Stimulated activated naive CD8-positive, alpha-beta T cell treated with anti-CD3 and anti-CD28 coated beads, Interleukin-15, Interleukin-2, amounts not matched to agents 100 ng/mL and 50 ng/mL, for 24 hours (primary cell): ENCODE data around the gene ARPP21.

ENCODE experiments used
- H3K27ac Mint-ChIP-seq: one replicate; pipeline ENCODE4 v1.8.0; 2021; ENCODE audit warnings: mild to moderate bottlenecking, mixed read lengths
- H3K27me3 Mint-ChIP-seq: one replicate; pipeline ENCODE4 v1.8.0; 2021; ENCODE audit warnings: mixed read lengths
- H3K36me3 Mint-ChIP-seq: one replicate; pipeline ENCODE4 v1.8.0; 2021; ENCODE audit warnings: low read depth, mixed read lengths
- H3K4me1 Mint-ChIP-seq: one replicate; pipeline ENCODE4 v1.8.0; 2021; ENCODE audit warnings: low read depth, mixed read lengths
- H3K4me3 Mint-ChIP-seq: one replicate; pipeline ENCODE4 v1.8.0; 2021; ENCODE audit warnings: mild to moderate bottlenecking, mixed read lengths
- H3K9me3 Mint-ChIP-seq: one replicate; pipeline ENCODE4 v1.8.0; 2021; ENCODE audit warnings: mixed read lengths

The ARPP21 gene

DNA sequence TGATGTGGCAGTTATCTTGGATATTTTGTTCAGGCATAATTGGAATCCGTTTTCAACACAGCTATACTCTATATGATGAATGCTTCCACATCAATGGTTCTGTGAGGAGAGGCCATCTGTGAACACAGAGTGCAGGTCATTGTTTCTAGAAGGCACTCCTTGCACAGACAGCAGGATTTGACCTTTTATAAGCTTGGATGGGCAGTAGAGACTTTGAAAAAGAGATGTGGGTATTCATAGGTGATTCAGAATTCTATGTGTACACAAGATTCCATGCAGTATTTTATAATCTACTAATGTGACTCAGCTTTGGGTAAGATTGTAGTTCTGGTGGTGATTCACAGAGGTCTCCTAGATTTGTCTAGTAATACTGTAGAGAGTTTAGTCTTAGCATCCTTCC, 12.5 kb downstream of the ARPP21 start:
- H3K4me3 Mint-ChIP-seq = no peak overlapping the region
- H3K27ac Mint-ChIP-seq = no peak overlapping the region
- H3K9me3 Mint-ChIP-seq = no peaks in the 10 kb centered on the region
- H3K27me3 Mint-ChIP-seq = peaks cover 5% of the 10 kb centered on the region
- H3K36me3 Mint-ChIP-seq = no peaks in the 10 kb centered on the region
- H3K4me1 Mint-ChIP-seq = no peaks in the 10 kb centered on the region

DNA sequence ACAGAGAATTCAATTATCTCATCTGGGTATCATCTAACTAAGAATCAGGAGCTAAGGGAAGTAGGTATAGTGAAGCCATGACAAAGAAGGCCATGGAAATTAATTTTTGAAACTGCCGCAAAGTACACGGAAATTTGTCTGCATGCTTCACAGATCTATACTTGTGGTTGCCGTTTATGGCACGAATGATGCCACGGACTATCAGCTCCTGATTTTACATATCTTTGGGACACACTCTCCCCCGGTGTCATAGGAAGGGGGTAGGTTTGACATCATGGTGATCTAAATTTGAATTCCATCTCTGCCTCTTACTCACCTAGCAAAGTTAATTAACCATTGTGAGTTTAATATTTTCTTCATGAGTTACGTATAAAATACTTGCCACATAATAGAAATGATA, 14.0 kb downstream of the ARPP21 start:
- no peaks in the 10 kb centered on the region for H3K4me1 Mint-ChIP-seq
- peaks cover 5% of the 10 kb centered on the region for H3K27me3 Mint-ChIP-seq
- H3K36me3 Mint-ChIP-seq = no peaks in the 10 kb centered on the region
- H3K4me3 Mint-ChIP-seq = no peak overlapping the region
- H3K27ac Mint-ChIP-seq = no peak overlapping the region
- no peaks in the 10 kb centered on the region for H3K9me3 Mint-ChIP-seq

DNA sequence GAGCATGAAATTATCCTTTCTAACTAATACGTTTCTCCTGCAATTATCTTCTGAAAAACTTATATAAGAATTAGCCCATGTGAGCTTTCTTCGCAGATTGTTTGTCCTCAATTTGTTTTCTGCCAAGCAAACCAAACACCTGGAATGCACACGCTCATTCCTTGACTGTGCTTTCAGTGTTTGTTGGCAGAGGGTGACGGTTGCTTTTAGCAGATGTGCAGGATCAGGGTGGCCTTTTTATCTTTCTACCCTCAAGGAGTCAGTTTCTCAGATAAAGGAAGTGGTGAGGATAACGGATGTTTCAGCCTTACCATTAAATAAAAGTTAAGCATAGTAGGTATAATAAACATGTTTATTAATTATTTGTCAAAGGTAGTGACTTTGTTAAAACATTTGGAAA, 15.2 kb downstream of the ARPP21 start:
- Mint-ChIP-seq H3K4me1 (no peaks in the 10 kb centered on the region), H3K4me3 (no peak overlapping the region), H3K27me3 (peaks cover 3% of the 10 kb centered on the region), H3K27ac (no peak overlapping the region), H3K9me3 (no peaks in the 10 kb centered on the region), H3K36me3 (no peaks in the 10 kb centered on the region)

DNA sequence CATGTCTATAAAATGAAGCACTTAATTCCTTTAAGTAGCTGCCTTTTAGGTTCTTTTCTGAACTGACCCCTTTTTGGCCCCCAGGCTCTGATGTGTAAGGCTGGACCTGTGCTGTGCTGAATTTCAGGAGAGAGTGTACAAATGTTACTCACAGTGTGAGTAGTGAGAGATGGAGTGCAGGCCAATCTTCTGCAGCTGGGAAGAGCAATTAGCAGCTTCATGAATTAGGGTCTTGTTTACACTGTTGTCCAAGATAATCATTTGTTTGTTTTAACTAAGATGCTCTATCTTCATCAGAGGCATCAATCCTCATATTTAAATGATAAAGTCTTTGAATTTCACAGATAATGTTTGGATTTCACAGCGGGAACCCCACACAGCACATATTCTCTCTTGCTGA, 19.4 kb downstream of the ARPP21 start:
- Mint-ChIP-seq H3K36me3 (no peaks in the 10 kb centered on the region), H3K4me3 (no peak overlapping the region), H3K4me1 (no peaks in the 10 kb centered on the region), H3K9me3 (no peaks in the 10 kb centered on the region), H3K27ac (no peak overlapping the region), H3K27me3 (peaks cover 3% of the 10 kb centered on the region)

DNA sequence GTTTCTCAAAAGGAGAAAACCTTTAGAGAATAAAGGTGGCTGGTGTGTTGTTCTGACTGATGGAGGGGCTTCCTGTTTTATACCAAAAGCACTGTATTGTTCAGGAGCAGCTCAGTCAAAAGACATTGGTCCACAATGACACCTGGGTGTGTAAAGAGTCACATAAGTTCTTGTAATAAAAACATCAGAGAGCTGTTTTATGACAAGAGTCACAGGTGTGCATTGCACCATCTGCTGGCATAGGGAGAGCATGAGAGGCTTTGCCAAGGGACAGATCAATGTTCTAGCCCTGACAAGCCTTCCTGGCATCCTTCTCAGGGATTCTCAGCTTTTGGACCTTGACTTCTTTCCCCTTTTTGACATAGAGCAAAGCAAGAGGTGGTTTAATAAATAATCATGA, 20.4 kb downstream of the ARPP21 start:
- Mint-ChIP-seq H3K36me3 (no peaks in the 10 kb centered on the region), H3K4me3 (no peak overlapping the region), H3K9me3 (no peaks in the 10 kb centered on the region), H3K27me3 (peaks cover 3% of the 10 kb centered on the region), H3K27ac (no peak overlapping the region), H3K4me1 (peaks cover under 1% of the 10 kb centered on the region)

DNA sequence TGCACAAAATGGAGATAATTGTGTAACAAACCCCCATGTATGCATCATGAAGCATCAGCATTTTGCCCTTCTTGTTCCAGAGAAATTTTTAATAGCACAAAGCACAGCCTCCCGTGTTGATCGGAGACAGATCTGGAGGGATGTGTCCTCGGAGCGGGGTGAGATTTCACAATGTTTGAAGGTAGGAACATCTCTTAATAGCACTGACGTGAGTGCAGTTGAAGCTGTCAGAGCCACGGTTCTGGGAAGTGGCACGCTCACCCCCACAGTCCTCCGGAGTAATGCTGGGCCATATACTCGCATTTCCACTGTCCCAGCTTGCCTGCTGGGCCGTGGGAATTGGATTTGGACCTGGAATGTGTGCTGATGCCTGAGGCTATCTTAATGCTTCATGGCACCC, 24.1 kb downstream of the ARPP21 start:
- Mint-ChIP-seq H3K27me3 (peaks cover 3% of the 10 kb centered on the region), H3K4me3 (no peak overlapping the region), H3K36me3 (no peaks in the 10 kb centered on the region), H3K9me3 (no peaks in the 10 kb centered on the region), H3K27ac (no peak overlapping the region), H3K4me1 (peaks cover 3% of the 10 kb centered on the region)

DNA sequence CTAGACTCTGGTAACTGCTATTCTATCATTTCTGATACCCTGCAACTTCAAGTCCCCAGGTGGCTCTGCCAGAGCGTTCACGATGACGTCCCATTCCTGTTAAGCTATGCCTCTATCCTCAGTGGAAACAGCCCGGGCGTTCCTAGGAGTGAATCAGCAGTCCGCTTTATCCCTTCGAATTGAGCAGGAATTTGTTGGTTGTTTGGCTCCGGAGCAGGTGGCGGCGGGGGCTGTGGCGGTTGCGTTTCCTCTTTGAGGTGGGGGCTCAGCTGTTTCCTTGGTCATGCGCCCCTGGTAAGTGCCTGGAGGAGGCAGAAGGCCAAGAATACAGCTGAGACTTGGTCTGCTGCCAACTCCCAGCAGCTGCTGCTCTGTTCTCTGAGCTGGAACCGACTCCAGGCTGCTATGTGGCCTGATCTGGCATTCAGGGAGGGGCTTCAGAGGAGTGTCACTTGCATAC, 25.2 kb downstream of the ARPP21 start:
- Mint-ChIP-seq H3K27me3 (no peaks in the 10 kb centered on the region), H3K36me3 (no peaks in the 10 kb centered on the region)

DNA sequence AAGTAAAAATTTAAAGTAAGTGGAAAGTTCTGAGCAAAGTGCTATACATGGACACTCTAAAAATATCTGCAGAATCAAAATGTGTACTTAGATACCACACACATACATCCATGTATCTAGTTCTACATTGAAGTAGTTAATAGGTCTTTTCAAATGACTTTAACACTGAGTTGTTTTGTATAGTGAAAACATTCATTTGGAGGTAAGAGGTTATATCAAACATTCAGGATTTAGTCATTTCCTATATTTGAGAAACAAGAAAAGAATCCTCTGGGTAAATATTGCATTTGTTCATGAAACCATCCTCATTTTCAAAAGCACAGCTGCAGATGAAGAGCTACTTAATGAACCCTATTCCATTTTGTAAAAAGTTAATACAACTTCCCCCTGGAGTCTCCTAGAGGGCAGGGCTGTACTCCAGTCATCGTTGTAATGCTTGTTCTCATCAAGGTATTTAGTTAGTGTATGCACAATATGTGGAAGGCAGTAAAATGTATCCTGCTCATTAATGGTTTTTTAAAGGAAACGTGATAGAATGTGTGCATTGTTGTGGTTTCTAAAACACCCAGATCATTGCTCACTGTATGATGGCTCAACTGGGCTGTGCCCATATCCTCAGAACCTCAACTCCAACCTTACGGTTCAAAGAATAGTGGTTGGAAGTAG, 26.2 kb downstream of the ARPP21 start:
- Mint-ChIP-seq H3K27ac (no peak overlapping the region), H3K9me3 (no peaks in the 10 kb centered on the region), H3K4me3 (no peak overlapping the region), H3K36me3 (no peaks in the 10 kb centered on the region), H3K4me1 (peaks cover 3% of the 10 kb centered on the region), H3K27me3 (no peaks in the 10 kb centered on the region)

More for the DNA sequence above, 25.2 kb downstream of the ARPP21 start:
- Mint-ChIP-seq H3K4me1 (peaks cover 3% of the 10 kb centered on the region), H3K9me3 (no peaks in the 10 kb centered on the region), H3K27ac (no peak overlapping the region), H3K4me3 (no peak overlapping the region)

DNA sequence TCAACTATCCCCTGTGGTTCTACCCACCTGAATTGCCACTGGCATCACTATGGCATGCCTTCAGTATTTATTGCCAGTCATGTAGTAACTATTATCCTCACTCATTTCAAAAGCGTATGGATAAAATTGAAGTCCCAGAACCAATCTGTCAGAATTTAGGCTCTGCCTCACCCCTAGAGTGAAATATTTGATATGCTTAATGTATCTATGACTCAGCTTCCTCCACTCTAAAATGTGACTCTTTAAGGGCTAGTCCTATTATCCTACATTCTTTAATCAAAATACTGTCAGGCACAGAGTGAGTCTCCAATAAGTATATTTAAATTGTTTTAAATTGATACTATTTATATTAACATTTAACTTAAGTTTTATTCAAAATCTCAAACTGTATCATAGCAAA, 27.6 kb downstream of the ARPP21 start:
- peaks cover 4% of the 10 kb centered on the region for H3K4me1 Mint-ChIP-seq
- no peak overlapping the region for H3K27ac Mint-ChIP-seq
- H3K9me3 Mint-ChIP-seq = no peaks in the 10 kb centered on the region
- no peaks in the 10 kb centered on the region for H3K36me3 Mint-ChIP-seq
- no peak overlapping the region for H3K4me3 Mint-ChIP-seq
- no peaks in the 10 kb centered on the region for H3K27me3 Mint-ChIP-seq

DNA sequence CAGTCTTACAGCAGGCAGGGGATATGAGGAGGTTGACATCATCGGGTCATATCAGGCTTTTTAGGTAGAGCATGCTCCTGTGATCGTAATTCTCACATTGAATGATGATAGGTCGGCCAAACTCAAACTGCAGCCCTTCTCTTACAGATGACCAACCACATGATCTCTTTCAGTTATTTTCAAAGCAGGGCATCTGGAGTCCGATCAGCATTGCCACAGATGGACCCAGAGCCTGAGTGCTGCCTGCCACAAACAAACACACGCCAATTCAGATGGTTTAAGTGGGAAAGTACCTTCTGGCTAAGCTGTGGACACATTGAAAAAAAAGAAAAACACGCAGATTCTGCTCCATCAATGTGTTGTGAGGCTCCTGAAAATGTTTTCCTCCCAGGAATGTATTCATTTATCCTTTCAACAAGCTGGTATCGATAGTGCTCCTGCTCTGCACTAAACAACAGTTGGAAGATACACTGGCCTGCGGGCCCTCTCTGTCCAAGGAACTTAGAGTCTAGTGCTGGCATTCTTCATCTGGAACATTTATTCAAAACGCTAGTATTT, 31.2 kb downstream of the ARPP21 start:
- Mint-ChIP-seq H3K4me1 (peaks cover 4% of the 10 kb centered on the region), H3K9me3 (no peaks in the 10 kb centered on the region), H3K27ac (no peak overlapping the region), H3K27me3 (no peaks in the 10 kb centered on the region), H3K4me3 (no peak overlapping the region), H3K36me3 (no peaks in the 10 kb centered on the region)

DNA sequence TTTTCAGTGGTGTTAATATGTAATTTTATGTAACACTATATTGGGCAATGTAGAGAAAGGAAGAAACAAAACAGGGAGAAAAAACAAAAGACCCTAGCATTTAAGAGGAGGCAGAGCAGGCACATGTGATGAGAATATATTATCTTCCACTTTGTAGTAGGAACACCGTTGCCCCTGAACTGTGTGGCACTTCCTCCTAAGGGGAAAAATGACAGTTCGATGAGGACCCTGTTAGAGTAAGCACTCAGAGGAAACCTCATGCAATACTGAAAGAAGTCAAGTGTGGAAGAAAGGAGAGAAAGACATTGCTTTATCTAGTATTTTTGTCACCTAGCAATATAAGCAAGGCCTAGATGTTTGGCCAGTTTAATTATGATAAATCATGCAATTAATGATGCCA, 32.2 kb downstream of the ARPP21 start:
- H3K27ac Mint-ChIP-seq = no peak overlapping the region
- H3K36me3 Mint-ChIP-seq = no peaks in the 10 kb centered on the region

DNA sequence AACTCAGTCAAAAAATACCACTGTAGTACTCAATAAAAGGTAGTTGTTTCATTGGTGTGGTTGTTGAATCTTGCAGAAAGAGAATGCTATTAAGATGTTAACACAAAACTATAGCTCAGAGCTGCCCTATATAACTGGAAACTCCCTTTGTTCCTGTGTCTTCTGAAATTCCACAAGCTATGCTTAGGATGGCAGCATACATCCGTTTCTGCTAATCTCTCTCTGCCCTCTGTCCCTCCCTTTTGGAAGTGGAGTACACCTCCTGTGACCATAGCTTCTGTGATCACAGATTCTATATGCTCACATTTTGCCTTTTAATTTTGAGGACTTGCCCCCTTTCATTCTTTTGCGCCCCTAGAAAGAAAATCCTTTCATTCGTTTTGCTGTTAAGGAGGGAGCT, 33.7 kb downstream of the ARPP21 start:
- no peaks in the 10 kb centered on the region for H3K27me3 Mint-ChIP-seq
- H3K27ac Mint-ChIP-seq = no peak overlapping the region
- no peaks in the 10 kb centered on the region for H3K9me3 Mint-ChIP-seq
- no peak overlapping the region for H3K4me3 Mint-ChIP-seq
- no peaks in the 10 kb centered on the region for H3K36me3 Mint-ChIP-seq
- peaks cover 4% of the 10 kb centered on the region for H3K4me1 Mint-ChIP-seq

More for the DNA sequence above, 32.2 kb downstream of the ARPP21 start:
- H3K9me3 Mint-ChIP-seq = no peaks in the 10 kb centered on the region
- no peaks in the 10 kb centered on the region for H3K27me3 Mint-ChIP-seq
- H3K4me1 Mint-ChIP-seq = peaks cover 4% of the 10 kb centered on the region
- H3K4me3 Mint-ChIP-seq = no peak overlapping the region

DNA sequence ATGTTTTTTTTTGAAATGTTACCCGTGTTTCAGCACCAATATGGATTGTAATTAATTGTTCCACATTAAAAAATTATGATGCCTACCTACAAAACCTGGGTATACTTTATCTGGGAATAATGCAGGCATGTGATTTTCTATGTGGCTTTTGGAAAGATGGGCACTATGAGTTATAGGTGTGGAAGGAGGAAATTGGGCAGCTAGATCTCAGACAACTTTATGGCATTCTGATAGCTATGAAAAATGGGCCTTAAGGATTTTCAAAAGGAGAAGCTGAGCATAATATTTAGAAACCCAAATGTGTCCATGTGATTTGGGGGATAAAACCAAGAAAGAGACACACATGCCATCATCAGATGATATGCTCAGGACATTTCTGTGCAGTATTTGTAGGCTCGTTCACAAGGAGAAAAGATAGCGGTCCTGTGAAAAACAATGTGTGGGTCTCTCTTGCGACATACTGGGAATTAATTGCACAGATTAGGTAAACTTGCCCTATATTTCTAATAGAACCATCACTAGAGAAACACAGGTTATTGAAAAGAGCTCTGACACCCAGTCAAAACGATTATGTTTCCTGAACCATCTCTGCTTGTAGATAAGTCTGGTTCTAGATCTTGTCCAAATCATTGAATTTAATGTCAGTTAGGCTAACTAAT, 35.3 kb downstream of the ARPP21 start:
- Mint-ChIP-seq H3K36me3 (no peaks in the 10 kb centered on the region), H3K27ac (no peak overlapping the region), H3K27me3 (no peaks in the 10 kb centered on the region), H3K4me3 (no peak overlapping the region), H3K4me1 (peaks cover 4% of the 10 kb centered on the region), H3K9me3 (no peaks in the 10 kb centered on the region)

DNA sequence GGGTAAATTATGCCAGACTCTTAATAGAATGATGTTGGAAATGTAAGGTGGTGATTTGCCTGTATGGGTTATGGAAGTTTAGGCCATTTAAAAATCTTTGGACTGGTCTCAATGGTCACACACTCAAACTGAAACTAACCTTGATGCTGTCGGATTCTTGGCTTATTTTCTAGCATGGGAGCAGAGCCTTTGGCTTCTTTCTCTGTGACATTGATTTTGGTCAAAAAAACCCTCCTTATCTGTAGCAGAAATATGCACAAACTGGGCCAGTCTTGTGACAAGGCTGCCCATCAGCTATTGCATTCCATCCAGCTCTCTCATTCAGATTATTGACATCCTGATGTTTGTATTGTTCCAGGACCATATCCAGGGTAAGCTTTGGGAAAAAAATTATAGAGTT, 35.9 kb downstream of the ARPP21 start:
- H3K36me3 Mint-ChIP-seq = no peaks in the 10 kb centered on the region

DNA sequence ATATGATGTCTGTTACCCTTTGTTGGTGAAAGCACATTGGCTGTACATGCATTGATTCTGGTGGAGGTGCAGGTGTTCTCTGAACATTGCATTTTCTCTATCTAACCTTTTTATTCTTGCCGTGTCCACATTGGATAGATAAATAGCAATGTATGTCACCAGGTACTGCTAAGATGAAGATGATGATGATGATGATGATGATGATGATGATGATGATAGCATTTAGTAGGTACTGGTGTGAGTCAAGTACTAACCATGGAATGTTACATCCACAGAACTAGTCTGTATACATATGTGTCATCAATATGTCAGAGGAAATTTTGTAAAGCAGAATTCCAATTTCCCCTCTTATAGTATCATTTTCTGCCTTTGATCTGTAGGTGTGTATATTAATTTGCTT, 36.3 kb downstream of the ARPP21 start:
- Mint-ChIP-seq H3K4me1 (peaks cover 4% of the 10 kb centered on the region), H3K36me3 (no peaks in the 10 kb centered on the region), H3K9me3 (no peaks in the 10 kb centered on the region), H3K27me3 (no peaks in the 10 kb centered on the region), H3K27ac (no peak overlapping the region), H3K4me3 (no peak overlapping the region)

More for the DNA sequence above, 35.9 kb downstream of the ARPP21 start:
- Mint-ChIP-seq H3K4me3 (no peak overlapping the region), H3K27ac (no peak overlapping the region), H3K9me3 (no peaks in the 10 kb centered on the region), H3K27me3 (no peaks in the 10 kb centered on the region), H3K4me1 (peaks cover 4% of the 10 kb centered on the region)
